ENCODE measurements around the gene PTPN20. TPM values are rescaled to one million over a fixed set of nuclear protein-coding genes. Genes with fewer than 3 reads are reported as not detected.

The PTPN20 gene
- total RNA-seq, 2 donors from 2014 or later = 0.99 to 1.1 TPM

DNA sequence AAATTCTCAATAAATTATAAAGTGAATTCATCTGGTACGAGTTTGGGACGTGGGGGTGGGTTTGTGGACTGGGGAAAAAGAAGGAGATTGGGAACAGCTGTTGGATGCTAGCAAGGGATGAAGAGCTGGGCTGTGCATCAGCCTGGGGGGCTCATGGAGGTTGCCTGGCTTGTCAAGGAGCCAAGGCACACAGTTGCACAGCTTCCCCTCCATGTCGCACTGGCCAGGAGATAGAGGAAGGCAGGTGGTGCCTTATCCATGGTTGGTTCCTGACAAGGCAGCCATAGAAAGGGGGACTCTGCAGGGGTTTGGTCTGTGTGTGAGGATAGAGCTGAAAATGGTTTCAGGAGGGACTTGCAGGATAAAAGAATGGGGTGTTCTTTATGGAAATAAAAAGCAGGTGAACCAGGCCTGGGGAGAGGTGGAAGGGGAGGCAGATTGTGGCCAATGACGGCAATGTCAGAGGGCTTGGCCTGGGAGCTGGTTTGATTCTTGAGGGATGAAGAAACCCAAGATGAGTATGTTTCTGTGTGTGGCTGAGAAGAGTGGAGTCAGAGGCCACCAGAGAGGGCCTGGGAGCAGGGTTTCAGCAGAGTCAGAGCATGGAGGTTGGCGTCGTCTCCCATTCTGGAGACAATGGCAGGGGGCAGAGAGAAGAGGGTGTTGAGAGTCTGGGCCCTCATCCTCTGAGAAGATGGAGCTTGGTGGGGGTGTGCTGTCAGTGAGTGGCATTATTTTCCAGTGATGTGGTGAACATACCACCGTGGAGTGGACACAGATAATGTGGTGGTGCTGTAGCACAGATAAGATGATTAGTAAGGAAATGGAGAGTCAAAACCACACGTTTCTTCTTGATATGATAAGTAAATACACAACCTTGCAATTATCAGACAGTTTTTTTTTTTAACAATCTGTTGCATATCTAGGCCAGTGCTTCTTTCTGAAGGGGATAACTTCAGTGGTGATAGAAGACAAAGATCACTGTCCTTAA is 108.2 kb downstream of the PTPN20 start:
- H3K4me3 Mint-ChIP-seq = no peak overlapping the region
- peaks cover under 1% of the 10 kb centered on the region for H3K4me1 Mint-ChIP-seq (ENCODE audit: low read depth)
- ATAC-seq (replicated peaks in 1 of 2) (no peak), DNase-seq (no peak)
- H3K27ac Mint-ChIP-seq = no peak overlapping the region
- no peaks in the 10 kb centered on the region for H3K36me3 Mint-ChIP-seq (ENCODE audit: insufficient read depth in 2 of 2)
- no peaks in the 10 kb centered on the region for H3K9me3 Mint-ChIP-seq
- no peaks in the 10 kb centered on the region for H3K27me3 Mint-ChIP-seq (ENCODE audit: low read depth)

DNA sequence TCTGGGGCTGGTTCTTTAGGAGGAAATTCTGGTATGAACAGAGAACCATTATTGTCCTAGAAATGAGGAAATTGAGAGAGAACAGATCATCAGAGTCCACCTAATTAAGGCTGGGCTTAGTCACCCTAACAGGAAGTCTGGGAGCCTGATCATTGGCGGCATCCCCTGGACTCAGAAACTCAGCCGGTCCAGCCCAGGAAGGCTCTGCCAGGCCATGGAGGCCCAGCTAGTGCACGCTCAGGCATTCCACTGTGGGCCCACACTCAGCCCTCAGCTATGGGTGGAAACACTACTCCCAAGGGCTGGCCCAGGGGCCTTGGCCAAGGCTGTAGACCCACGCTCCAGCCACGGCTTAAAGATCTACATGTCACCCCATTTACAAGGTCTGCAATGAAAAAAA is 109.2 kb downstream of the PTPN20 start:
- no peaks in the 10 kb centered on the region for H3K36me3 Mint-ChIP-seq (ENCODE audit: insufficient read depth in 2 of 2)
- H3K27me3 Mint-ChIP-seq (ENCODE audit: low read depth) = no peaks in the 10 kb centered on the region
- no peak overlapping the region for H3K4me3 Mint-ChIP-seq
- no peak overlapping the region for H3K27ac Mint-ChIP-seq
- H3K9me3 Mint-ChIP-seq = no peaks in the 10 kb centered on the region
- DNase-seq (no peak), ATAC-seq (replicated peaks in 1 of 2) (no peak)
- H3K4me1 Mint-ChIP-seq (ENCODE audit: low read depth) = peaks cover 4% of the 10 kb centered on the region

DNA sequence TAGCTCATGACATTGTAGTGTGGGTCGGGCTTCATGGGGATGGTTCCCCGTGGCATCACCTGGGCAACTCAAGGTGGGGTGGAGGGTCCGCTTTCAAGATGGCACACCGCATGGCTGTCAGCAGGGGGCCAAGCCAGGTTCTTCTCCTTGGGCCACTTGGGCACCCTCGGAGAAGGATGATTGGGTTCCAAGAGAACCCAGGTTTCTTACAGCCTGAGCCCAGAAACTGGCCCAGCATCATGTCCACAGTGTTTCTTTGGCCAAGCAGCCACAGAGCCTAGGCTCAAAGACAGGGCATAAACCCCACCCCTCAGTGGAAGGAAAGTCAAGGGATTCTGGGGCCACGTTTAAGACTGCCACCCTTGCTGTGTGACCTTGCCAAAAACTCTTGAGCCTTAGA is 110.6 kb downstream of the PTPN20 start:
- no peak overlapping the region for H3K4me3 Mint-ChIP-seq
- H3K36me3 Mint-ChIP-seq (ENCODE audit: insufficient read depth in 2 of 2) = no peaks in the 10 kb centered on the region
- H3K9me3 Mint-ChIP-seq = no peaks in the 10 kb centered on the region
- H3K27me3 Mint-ChIP-seq (ENCODE audit: low read depth) = no peaks in the 10 kb centered on the region
- DNase-seq (no peak), ATAC-seq (replicated peaks in 1 of 2) (no peak)
- no peak overlapping the region for H3K27ac Mint-ChIP-seq
- peaks cover 4% of the 10 kb centered on the region for H3K4me1 Mint-ChIP-seq (ENCODE audit: low read depth)

DNA sequence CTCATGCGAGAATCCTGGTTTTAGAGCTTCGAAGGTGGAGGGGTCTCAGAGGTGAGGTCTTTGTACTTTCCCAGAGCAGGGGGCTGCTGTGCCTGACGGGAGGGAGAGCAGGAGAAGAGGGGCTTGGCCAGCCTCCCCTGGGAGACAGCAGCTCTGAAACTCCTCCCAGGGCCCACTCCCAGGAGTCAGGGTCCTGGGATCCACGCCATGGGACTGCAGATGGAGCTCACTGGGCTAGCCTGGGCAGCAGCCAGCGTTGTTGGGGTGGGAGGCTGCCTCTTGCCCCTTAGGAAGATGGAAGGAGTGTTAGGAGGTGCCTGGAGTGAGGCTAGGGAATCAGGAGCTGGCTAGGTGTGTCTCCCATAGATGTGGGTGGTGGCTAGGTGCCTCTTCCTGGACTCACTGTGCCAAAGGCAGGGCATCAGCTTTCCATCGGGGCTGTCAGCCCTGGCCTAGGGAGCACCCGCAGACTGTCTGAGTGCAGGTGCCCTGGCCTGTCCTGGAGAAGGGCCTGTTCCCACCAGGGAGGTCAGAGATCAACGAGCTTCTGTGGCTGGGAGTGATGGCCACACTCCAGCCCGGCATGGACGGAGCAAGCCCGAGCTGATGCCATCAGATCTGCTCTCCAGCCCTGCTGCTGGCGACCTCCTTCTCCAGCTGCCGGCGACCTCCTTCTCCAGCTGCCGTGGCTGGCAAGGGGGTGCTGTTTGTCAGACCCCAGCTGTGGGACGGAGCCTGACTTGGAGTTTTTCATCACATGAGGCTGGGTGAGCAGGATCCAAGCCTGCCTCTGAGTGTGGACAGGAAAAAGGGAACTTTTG is 111.3 kb downstream of the PTPN20 start:
- Mint-ChIP-seq H3K4me3 (no peak overlapping the region), H3K9me3 (no peaks in the 10 kb centered on the region), H3K27ac (no peak overlapping the region), H3K27me3 (ENCODE audit: low read depth) (no peaks in the 10 kb centered on the region), H3K4me1 (ENCODE audit: low read depth) (peaks cover 4% of the 10 kb centered on the region), H3K36me3 (ENCODE audit: insufficient read depth in 2 of 2) (no peaks in the 10 kb centered on the region)
- no peak for ATAC-seq (replicated peaks in 1 of 2)
- DNase-seq = no peak

DNA sequence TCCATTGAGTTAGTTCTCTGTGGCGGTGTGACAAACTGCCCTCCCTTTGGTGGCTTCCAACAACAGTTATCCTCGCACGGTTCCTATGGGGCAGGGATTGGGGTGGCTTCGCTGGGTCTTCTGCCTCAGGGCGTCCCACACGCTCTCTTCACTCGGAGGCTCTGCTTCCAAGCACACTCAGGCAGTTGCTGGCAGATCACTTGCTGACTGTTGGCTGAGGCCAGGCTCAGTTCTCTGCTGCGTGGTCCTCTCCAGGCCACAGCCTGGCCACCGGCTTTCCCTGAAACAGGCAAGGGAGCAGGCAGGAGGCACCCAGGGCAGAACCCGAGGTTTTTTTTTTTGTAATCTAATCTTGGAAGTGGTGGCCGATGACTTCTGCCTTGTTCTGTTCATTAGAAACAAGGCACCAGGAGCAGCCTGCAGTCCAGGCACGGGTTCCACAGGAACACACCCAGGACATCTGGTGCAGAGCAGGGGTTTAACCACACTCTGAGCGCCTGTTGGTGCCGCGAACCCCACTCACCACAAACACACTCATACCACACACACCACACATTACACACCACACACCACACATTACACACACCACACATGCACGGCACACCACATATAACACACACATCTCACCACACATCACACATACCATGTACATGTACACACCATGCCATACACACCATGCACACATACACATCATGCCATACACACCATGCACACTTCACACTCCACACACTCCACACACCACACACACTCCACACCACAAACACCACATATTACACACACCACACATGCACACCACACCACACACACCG is 112.2 kb downstream of the PTPN20 start:
- no peak overlapping the region for H3K4me3 Mint-ChIP-seq
- H3K9me3 Mint-ChIP-seq = no peaks in the 10 kb centered on the region
- ATAC-seq (replicated peaks in 1 of 2) (peak in 1 of 2 donors; percentile 31), DNase-seq (no peak)
- no peak overlapping the region for H3K27ac Mint-ChIP-seq
- H3K4me1 Mint-ChIP-seq (ENCODE audit: low read depth) = peaks cover 4% of the 10 kb centered on the region
- H3K36me3 Mint-ChIP-seq (ENCODE audit: insufficient read depth in 2 of 2) = no peaks in the 10 kb centered on the region
- H3K27me3 Mint-ChIP-seq (ENCODE audit: low read depth) = no peaks in the 10 kb centered on the region

DNA sequence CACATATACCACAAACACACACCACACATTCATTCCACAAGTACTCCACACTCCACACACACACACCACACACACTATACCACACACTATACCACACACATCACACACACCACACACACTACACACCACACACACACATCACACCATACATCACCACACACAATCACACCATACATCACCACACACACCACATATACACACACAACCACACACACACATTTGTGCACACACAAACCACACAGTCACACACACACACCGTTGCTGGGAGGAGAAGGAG is 112.8 kb downstream of the PTPN20 start:
- peaks cover 4% of the 10 kb centered on the region for H3K4me1 Mint-ChIP-seq (ENCODE audit: low read depth)
- no peak for ATAC-seq (replicated peaks in 1 of 2)
- no peak for DNase-seq

DNA sequence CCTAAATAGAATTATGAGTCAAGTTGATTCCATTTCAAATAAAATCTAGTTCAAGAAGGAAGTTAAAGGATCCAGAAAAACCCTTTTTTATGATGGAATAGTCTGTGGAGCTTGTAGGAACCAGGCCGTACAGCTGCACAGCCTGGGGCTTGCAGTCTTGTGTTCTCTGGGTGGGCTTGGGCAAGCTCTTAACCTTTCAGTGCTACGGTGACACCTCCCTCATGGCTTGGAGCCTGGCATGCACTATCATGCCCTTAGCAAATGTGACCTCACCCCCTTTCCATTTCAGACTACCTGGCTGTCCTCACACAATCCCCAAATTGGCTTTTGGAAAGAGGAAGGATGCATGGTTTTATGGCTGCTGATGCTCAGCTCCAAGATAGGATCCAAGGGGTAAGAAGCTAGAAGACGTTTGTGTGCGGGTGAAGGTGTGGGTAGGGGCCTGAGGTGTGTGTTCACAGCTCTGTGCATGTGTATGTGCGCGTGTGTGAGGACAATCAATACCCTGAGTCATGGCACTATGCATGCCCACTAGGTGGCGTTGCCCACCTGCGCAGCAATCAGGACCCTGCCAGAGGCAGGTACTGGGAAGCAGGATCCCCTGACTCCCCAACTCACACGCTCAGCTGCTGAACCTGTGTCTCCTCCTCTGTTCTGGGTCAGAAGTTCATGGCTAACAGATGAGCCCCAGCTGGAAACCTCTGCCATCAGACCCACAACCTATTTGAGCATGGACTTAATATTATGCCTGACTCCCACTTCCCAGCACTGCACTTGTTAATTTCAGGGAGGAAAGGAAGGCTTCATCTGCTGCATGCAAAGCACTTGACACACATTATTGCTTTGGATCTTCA is 113.4 kb downstream of the PTPN20 start:
- no peaks in the 10 kb centered on the region for H3K27me3 Mint-ChIP-seq (ENCODE audit: low read depth)
- H3K9me3 Mint-ChIP-seq = no peaks in the 10 kb centered on the region
- H3K36me3 Mint-ChIP-seq (ENCODE audit: insufficient read depth in 2 of 2) = no peaks in the 10 kb centered on the region
- peaks cover 4% of the 10 kb centered on the region for H3K4me1 Mint-ChIP-seq (ENCODE audit: low read depth)
- no peak overlapping the region for H3K27ac Mint-ChIP-seq
- no peak overlapping the region for H3K4me3 Mint-ChIP-seq
- DNase-seq = peak; percentile 71
- ATAC-seq (replicated peaks in 1 of 2) = peak; percentile 79 to 82

More for the DNA sequence above, 112.8 kb downstream of the PTPN20 start:
- Mint-ChIP-seq H3K27ac (no peak overlapping the region), H3K36me3 (ENCODE audit: insufficient read depth in 2 of 2) (no peaks in the 10 kb centered on the region), H3K9me3 (no peaks in the 10 kb centered on the region), H3K27me3 (ENCODE audit: low read depth) (no peaks in the 10 kb centered on the region), H3K4me3 (no peak overlapping the region)

DNA sequence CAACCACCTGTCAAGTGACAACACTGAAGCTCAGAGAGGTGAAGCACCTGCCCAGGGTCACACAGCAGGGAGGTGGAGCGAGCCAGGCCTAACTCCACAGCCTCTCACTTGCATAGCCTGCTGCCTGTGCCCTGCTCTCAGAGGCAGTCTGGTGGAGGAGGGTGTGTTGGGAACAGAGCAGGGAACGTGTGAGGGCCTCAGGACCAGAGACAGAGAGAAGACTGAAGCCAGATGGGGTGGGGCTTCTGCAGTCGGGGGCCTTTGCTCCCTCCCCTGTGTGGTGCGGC is 114.0 kb downstream of the PTPN20 start:
- H3K4me3 Mint-ChIP-seq = no peak overlapping the region
- no peaks in the 10 kb centered on the region for H3K36me3 Mint-ChIP-seq (ENCODE audit: insufficient read depth in 2 of 2)
- H3K27ac Mint-ChIP-seq = no peak overlapping the region
- peaks cover 4% of the 10 kb centered on the region for H3K4me1 Mint-ChIP-seq (ENCODE audit: low read depth)
- no peaks in the 10 kb centered on the region for H3K9me3 Mint-ChIP-seq
- DNase-seq (no peak), ATAC-seq (replicated peaks in 1 of 2) (peak in 1 of 2 donors; percentile 7)
- H3K27me3 Mint-ChIP-seq (ENCODE audit: low read depth) = no peaks in the 10 kb centered on the region

DNA sequence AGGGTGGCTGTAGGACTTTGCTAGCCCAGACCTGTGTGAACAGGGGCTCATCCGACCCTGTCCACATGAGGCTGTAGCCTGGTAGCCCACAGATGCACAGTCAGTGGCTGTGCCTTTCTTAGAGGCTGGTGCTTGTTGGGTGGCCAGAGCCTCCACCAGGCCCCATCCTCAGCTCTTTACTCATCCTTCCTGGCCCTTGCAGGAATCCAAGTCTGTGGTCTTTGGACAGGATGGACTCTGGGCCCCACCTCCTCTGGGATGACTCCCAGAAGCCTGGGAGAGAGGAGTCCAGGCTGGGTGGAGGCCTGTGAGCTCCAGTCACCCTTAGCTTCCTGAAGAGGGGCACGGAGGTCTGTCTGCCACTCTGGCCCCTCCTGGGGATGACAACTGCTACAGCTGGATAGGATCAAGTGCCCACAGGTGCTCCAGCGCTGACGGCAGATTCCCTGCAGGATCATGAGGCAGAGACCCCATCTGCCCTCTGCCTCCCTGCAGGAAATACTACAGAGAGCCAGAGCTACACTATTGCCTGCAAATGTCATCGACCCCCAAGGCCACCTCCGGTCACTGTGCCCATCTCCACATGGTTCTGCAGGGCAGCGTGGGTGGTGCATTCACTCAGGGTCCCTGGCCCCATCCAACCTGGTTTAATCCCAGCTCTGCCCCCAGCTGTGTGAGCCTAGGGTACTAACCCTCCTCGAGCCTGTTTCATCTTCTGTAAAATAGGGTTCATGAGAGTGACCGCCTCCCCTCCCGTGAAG is 114.5 kb downstream of the PTPN20 start:
- Mint-ChIP-seq H3K4me3 (no peak overlapping the region), H3K27ac (no peak overlapping the region), H3K36me3 (ENCODE audit: insufficient read depth in 2 of 2) (no peaks in the 10 kb centered on the region), H3K27me3 (ENCODE audit: low read depth) (no peaks in the 10 kb centered on the region), H3K9me3 (no peaks in the 10 kb centered on the region), H3K4me1 (ENCODE audit: low read depth) (peaks cover 4% of the 10 kb centered on the region)
- no peak for ATAC-seq (replicated peaks in 1 of 2)
- DNase-seq = no peak

DNA sequence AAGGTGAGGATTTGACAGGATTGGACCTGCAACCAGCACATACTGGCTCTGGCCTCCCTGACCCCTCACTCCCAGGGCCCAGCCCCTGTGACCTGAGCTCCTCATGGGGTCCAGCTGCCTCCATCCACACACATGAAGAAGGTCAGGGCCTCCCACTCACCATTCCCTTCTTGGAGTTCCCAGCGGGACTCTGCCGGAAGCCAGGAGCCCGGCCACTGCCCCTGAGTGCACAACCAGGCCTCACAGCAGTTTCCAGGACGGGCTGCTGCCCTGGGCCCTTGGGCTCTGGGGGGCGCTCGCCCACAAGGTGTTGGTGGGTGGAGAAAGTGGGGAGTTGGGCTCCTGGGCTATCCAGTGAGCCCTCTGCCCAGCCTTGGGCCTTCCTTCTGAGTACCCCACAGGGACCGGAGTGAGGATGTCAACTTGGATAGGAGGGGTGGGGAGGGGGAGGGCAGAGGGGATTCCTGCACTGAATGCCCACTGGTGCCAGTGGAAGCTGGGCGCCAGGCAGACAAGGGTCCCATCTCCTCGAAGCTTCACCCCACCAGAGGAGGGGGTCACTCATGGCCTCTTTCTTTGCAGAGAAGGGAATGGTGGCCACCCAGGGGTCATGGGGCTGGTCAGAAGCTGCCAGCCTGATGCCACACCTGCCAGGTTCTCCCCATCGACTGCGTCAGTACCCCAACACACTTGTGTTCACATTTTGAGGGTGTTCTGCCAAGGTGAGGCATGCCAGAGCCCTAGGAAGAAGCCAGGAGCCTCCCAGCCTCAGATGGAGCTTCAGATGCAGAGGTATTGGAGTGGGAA is 115.3 kb downstream of the PTPN20 start:
- no peaks in the 10 kb centered on the region for H3K27me3 Mint-ChIP-seq (ENCODE audit: low read depth)
- no peak for ATAC-seq (replicated peaks in 1 of 2)
- H3K4me1 Mint-ChIP-seq (ENCODE audit: low read depth) = peaks cover 4% of the 10 kb centered on the region
- no peak for DNase-seq
- no peak overlapping the region for H3K27ac Mint-ChIP-seq
- no peaks in the 10 kb centered on the region for H3K9me3 Mint-ChIP-seq
- H3K36me3 Mint-ChIP-seq (ENCODE audit: insufficient read depth in 2 of 2) = no peaks in the 10 kb centered on the region
- no peak overlapping the region for H3K4me3 Mint-ChIP-seq

DNA sequence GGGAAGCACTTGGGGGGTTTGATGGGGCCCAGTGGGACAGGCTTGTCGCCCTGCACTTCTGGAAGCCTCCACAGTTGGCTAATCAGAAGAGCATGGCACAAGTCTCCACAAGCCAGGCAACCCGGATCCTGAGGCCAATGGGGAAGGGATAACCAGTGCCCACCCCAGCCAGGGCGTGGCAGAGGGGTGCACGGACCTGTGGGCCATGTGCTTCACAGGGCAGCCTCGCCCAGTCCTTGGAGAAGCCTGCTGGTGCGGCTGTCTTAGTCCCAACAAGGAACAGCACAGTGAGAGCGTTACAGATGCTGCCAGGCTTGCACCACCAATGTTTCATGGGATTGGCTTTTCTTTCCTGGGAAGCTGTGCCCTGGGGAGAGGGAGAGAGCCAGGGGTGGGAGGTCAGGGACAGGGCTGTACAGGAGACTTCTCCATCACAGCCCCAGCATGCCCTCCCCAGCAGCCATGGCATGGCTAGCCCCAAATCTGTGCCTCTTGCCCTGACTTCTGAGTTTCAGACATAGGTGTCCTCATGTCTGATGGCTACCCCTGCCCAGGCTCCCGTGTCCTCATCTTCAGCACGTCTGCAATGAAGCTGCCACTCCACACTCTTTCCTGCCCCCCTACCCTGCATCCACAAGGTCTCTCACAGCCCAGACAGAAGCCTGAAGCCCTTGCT is 116.0 kb downstream of the PTPN20 start:
- H3K36me3 Mint-ChIP-seq (ENCODE audit: insufficient read depth in 2 of 2) = no peaks in the 10 kb centered on the region
- H3K4me3 Mint-ChIP-seq = no peak overlapping the region
- H3K27me3 Mint-ChIP-seq (ENCODE audit: low read depth) = no peaks in the 10 kb centered on the region
- DNase-seq = no peak
- H3K4me1 Mint-ChIP-seq (ENCODE audit: low read depth) = peaks cover 4% of the 10 kb centered on the region
- no peak for ATAC-seq (replicated peaks in 1 of 2)
- no peaks in the 10 kb centered on the region for H3K9me3 Mint-ChIP-seq
- H3K27ac Mint-ChIP-seq = no peak overlapping the region

Measured in activated T-cell treated with anti-CD3 and anti-CD28 coated beads, Interleukin-2, amount 50 U/mL, for 72 hours (primary cell).